Fibroblast of skin of right quadriceps (primary cell): ENCODE data around the gene NSA2.

ENCODE experiments used
- DNase-seq: peaks from one replicate; pipeline ENCODE4 v3.0.0-alpha.2; 2013

Gene NSA2

GRCh38 chr5:74822288-74822687 is 55.2 kb downstream of the NSA2 start:
- DNase-seq = no peak

GRCh38 chr5:74829413-74829812 is 62.4 kb downstream of the NSA2 start:
- DNase-seq = no peak
